OCI-LY1 (cell line): ENCODE results near the gene BCLAF3.

Source experiments
- H2AFZ ChIP-seq: fragments of 200-600 bp; sonication (generic), shearing (Covaris generic); 2 replicates; pipeline ENCODE4 v1.6.0; 2014; ENCODE audit warnings: antibody characterized with exemption, mild to moderate bottlenecking, low read length
- H3F3A ChIP-seq: fragments of 200-600 bp; sonication (generic), shearing (Covaris generic); 2 replicates; pipeline ENCODE4 v1.6.0; 2014; ENCODE audit warnings: mild to moderate bottlenecking, antibody characterized with exemption, low read length, moderate library complexity; ENCODE audit not compliant: insufficient read depth
- H3K27ac ChIP-seq: fragments of 200-600 bp; sonication (generic); 2 replicates; pipeline ENCODE4 v1.5.1; 2014; ENCODE audit warnings: low read length, mixed run types, mild to moderate bottlenecking, low read depth; ENCODE audit not compliant: poor library complexity, severe bottlenecking
- H3K27me3 ChIP-seq: fragments of 200-600 bp; sonication (generic); 2 replicates; pipeline ENCODE4 v1.6.0; 2014; ENCODE audit warnings: antibody characterized with exemption, mild to moderate bottlenecking, low read length, moderate library complexity; ENCODE audit not compliant: insufficient read depth
- H3K36me3 ChIP-seq: fragments of 200-600 bp; sonication (generic); 2 replicates; pipeline ENCODE4 v1.6.1; 2014; ENCODE audit warnings: mild to moderate bottlenecking, antibody characterized with exemption, low read length, moderate library complexity, mixed read lengths; ENCODE audit not compliant: insufficient read depth
- H3K4me1 ChIP-seq: fragments of 200-600 bp; sonication (generic); 2 replicates; pipeline ENCODE4 v1.5.1; 2014; ENCODE audit warnings: mild to moderate bottlenecking, low read length, moderate library complexity; ENCODE audit not compliant: insufficient read depth, severe bottlenecking
- H3K4me2 ChIP-seq: fragments of 200-600 bp; sonication (generic), shearing (Covaris generic); 2 replicates; pipeline ENCODE4 v1.6.1; 2014; ENCODE audit warnings: low read length
- H3K4me3 ChIP-seq: fragments of 200-600 bp; sonication (generic); 2 replicates; pipeline ENCODE4 v1.5.1; 2014; ENCODE audit warnings: low read length, low read depth, mild to moderate bottlenecking, mixed read lengths; ENCODE audit not compliant: poor library complexity, severe bottlenecking
- H3K79me2 ChIP-seq: fragments of 200-600 bp; shearing (Covaris generic); 2 replicates; pipeline ENCODE4 v1.6.1; 2016; ENCODE audit warnings: mixed run types, low read length, mixed read lengths; ENCODE audit not compliant: insufficient read depth
- H3K9ac ChIP-seq: fragments of 200-600 bp; sonication (generic), shearing (Covaris generic); 2 replicates; pipeline ENCODE4 v1.6.1; 2014; ENCODE audit warnings: mild to moderate bottlenecking, low read length, mixed read lengths
- H3K9me2 ChIP-seq: fragments of 200-600 bp; sonication (generic), shearing (Covaris generic); 2 replicates; pipeline ENCODE4 v1.6.1; 2014; ENCODE audit warnings: low read depth, mild to moderate bottlenecking, low read length, mixed read lengths
- H3K9me3 ChIP-seq: fragments of 200-600 bp; shearing (Covaris generic); 2 replicates; pipeline ENCODE4 v1.6.1; 2014; ENCODE audit warnings: low read length, mixed read lengths
- H4K20me1 ChIP-seq: fragments of 200-600 bp; sonication (generic), shearing (Covaris generic); 2 replicates; pipeline ENCODE4 v1.6.0; 2016; ENCODE audit warnings: mild to moderate bottlenecking, low read length; ENCODE audit not compliant: insufficient read depth
- EZH2 ChIP-seq: fragments of 200-600 bp; sonication (generic), shearing (Covaris generic); IDR thresholded peaks from 2 replicates; pipeline ENCODE4 v1.8.0; 2017; ENCODE audit warnings: borderline replicate concordance, mixed run types, mild to moderate bottlenecking, antibody characterized with exemption, low read length, moderate library complexity, mixed read lengths
- TF ChIP-seq, protein P1 (sequence below): fragments of 200-600 bp; sonication (generic), shearing (Covaris generic); IDR thresholded peaks from 2 replicates; pipeline ENCODE4 v1.5.1; 2017; ENCODE audit warnings: mild to moderate bottlenecking, antibody characterized with exemption, low read length, moderate library complexity, mixed read lengths

Gene BCLAF3

DNA sequence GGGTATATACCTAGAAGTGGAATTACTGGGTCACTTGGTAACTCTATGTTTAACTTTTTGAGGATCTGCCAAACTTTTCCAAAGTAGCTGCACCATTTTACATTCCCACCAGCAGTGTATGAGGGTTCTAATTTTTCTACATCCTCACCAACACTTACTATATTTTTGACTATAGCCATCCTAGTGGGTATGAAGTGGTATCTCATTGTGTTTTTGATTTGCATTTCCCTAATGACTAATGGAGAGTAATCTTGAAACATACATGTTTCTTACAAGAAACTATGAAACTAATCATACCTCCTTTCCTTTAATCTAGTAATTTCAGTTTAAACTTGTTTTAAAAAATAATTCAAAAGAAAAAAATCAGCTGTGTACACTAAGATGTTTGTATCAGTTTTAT, 17.9 kb downstream of the BCLAF3 start:
- Histone ChIP-seq H3K4me3 (no peak overlapping the region), H3K36me3 (no peaks in the 10 kb centered on the region; the same call in 1 of the 2 replicates), H3K4me2 (no peak overlapping the region), H3K9me2 (no peaks in the 10 kb centered on the region), H3K27ac (no peak overlapping the region), H2AFZ (no peak overlapping the region), H3K4me1 (no peaks in the 10 kb centered on the region), H4K20me1 (no peaks in the 10 kb centered on the region), H3K79me2 (no peaks in the 10 kb centered on the region), H3K27me3 (no peaks in the 10 kb centered on the region), H3F3A (no peaks in the 10 kb centered on the region), H3K9me3 (no peaks in the 10 kb centered on the region), H3K9ac (no peak overlapping the region)
- TF ChIP-seq, protein P1, sequence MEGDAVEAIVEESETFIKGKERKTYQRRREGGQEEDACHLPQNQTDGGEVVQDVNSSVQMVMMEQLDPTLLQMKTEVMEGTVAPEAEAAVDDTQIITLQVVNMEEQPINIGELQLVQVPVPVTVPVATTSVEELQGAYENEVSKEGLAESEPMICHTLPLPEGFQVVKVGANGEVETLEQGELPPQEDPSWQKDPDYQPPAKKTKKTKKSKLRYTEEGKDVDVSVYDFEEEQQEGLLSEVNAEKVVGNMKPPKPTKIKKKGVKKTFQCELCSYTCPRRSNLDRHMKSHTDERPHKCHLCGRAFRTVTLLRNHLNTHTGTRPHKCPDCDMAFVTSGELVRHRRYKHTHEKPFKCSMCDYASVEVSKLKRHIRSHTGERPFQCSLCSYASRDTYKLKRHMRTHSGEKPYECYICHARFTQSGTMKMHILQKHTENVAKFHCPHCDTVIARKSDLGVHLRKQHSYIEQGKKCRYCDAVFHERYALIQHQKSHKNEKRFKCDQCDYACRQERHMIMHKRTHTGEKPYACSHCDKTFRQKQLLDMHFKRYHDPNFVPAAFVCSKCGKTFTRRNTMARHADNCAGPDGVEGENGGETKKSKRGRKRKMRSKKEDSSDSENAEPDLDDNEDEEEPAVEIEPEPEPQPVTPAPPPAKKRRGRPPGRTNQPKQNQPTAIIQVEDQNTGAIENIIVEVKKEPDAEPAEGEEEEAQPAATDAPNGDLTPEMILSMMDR = no peak
- TF ChIP-seq EZH2 = no peak

DNA sequence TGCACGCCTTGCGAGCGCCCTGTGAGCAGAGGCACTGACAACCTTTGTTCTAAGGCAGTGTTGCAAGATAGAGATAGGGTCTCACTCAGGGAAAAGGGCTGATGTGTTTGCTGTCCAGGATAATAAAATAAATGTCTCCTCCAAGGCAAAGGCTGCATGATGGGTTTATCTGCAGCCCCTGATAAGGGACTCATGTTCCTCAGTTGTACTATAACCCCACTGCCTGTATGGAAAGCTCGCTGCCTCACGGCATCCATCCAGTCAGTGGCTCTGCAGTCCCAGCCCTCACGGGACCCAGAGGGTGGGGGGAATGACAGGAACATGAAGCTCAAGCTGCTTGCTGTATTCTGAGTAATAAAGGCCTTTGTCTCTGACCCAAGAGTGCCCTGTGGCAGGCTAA, 22.6 kb downstream of the BCLAF3 start:
- H3K9me2 ChIP-seq = no peaks in the 10 kb centered on the region
- no peaks in the 10 kb centered on the region for H3K9me3 ChIP-seq
- H3K36me3 ChIP-seq = 0 out of 2 replicates have a peak, but pooled peaks cover 6% of the 10 kb centered on the region
- H3K79me2 ChIP-seq = no peaks in the 10 kb centered on the region
- TF ChIP-seq EZH2 = no peak
- TF ChIP-seq, protein P1 = no peak
- H3K27me3 ChIP-seq = no peaks in the 10 kb centered on the region
- no peak overlapping the region for H3K9ac ChIP-seq
- no peak overlapping the region for H2AFZ ChIP-seq
- H3K4me2 ChIP-seq = no peak overlapping the region
- H3K4me3 ChIP-seq = no peak overlapping the region
- no peaks in the 10 kb centered on the region for H3F3A ChIP-seq
- H3K27ac ChIP-seq = no peak overlapping the region
- no peaks in the 10 kb centered on the region for H4K20me1 ChIP-seq
- no peaks in the 10 kb centered on the region for H3K4me1 ChIP-seq

DNA sequence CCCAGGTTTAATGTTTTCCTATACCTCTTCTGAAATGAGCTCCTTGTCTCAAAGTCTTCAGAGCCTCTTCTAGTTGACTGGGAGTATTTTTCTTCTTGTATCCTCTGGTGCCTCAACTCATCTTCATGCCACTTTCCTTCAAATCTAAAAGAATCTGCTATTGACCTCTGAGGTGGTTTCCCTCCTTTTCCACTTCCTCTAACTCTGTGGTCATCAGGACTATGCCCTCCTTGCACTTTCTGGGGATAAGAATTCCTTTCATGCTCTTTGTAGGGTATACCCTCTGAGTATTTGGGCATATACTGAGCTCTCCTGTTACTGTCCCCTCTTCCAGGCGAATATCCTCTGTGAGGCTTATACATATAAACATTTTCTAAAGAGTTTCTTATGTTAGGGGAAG, 24.8 kb downstream of the BCLAF3 start:
- H3K4me1 ChIP-seq = no peaks in the 10 kb centered on the region
- no peak overlapping the region for H3K9ac ChIP-seq
- H3K36me3 ChIP-seq = 0 out of 2 replicates have a peak, but pooled peaks cover 6% of the 10 kb centered on the region
- no peak overlapping the region for H3K4me2 ChIP-seq
- H3K79me2 ChIP-seq = no peaks in the 10 kb centered on the region
- H3F3A ChIP-seq = no peaks in the 10 kb centered on the region
- H4K20me1 ChIP-seq = no peaks in the 10 kb centered on the region
- no peak overlapping the region for H3K4me3 ChIP-seq
- no peaks in the 10 kb centered on the region for H3K9me3 ChIP-seq
- TF ChIP-seq, protein P1 = no peak
- no peak for TF ChIP-seq EZH2
- H3K27me3 ChIP-seq = no peaks in the 10 kb centered on the region
- H3K9me2 ChIP-seq = no peaks in the 10 kb centered on the region
- no peak overlapping the region for H2AFZ ChIP-seq
- no peak overlapping the region for H3K27ac ChIP-seq
